ENCODE data around the gene ABCD3.

The ABCD3 gene

GRCh38 chr1:94530373-94530878 lies 112.2 kb downstream of the ABCD3 start:
- no peaks in the 10 kb centered on the region for H3K27me3 ChIP-seq
- no peak for TF ChIP-seq CTCF (IDR thresholded peaks at IDR 0.05)
- intact Hi-C loops (cut with DNase I; ENCODE audit: low total_unique reads) = no loop called here
- peaks cover 0 to 5% (median 0%) of the 10 kb centered on the region in 4 donors for H3K4me1 ChIP-seq
- no peaks in the 10 kb centered on the region for H3K9me3 ChIP-seq
- no peak overlapping the region for H3K27ac ChIP-seq
- DNase-seq = no peak
- peaks cover 0 to 31% (median 16%) of the 10 kb centered on the region in 3 donors for H3K36me3 ChIP-seq
- H3K4me3 ChIP-seq = no peak overlapping the region

GRCh38 chr1:94531664-94532063 lies 113.5 kb downstream of the ABCD3 start:
- no peak for DNase-seq
- H3K4me3 ChIP-seq = no peak overlapping the region
- H3K36me3 ChIP-seq = peaks cover 0 to 41% (median 24%) of the 10 kb centered on the region in 3 donors
- TF ChIP-seq CTCF (IDR thresholded peaks at IDR 0.05) = no peak
- H3K27ac ChIP-seq = no peak overlapping the region
- H3K4me1 ChIP-seq = peaks cover 0 to 12% (median 0%) of the 10 kb centered on the region in 4 donors
- intact Hi-C loops (cut with DNase I; ENCODE audit: low total_unique reads) = no loop called here
- H3K9me3 ChIP-seq = no peaks in the 10 kb centered on the region
- H3K27me3 ChIP-seq = no peaks in the 10 kb centered on the region

DNA sequence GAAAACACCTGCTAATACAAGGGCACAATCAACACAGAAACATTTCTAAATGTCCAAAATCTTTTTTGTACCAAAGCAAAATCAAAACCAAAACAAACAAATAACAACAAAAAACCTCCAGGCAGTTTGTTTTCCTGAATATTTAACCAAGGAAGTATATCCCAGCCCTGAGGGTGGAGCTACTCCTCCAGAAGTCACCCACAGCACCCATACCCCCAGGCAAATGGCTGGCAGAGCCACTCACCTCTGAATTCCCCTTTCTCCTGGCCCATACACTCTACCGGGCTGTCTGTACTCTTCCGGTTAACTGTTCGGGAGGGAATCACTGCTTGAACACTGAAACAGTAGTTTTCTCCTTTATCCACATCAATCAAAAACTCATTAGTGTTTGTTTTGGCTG lies 113.9 kb downstream of the ABCD3 start:
- peaks cover 0 to 12% (median 0%) of the 10 kb centered on the region in 4 donors for H3K4me1 ChIP-seq
- H3K36me3 ChIP-seq = peaks cover 0 to 41% (median 24%) of the 10 kb centered on the region in 3 donors
- no peaks in the 10 kb centered on the region for H3K27me3 ChIP-seq
- no peak overlapping the region for H3K4me3 ChIP-seq
- intact Hi-C loops (cut with DNase I; ENCODE audit: low total_unique reads) = no loop called here
- no peak for DNase-seq
- H3K27ac ChIP-seq = no peak overlapping the region
- no peak for TF ChIP-seq CTCF (IDR thresholded peaks at IDR 0.05)
- H3K9me3 ChIP-seq = no peaks in the 10 kb centered on the region

DNA sequence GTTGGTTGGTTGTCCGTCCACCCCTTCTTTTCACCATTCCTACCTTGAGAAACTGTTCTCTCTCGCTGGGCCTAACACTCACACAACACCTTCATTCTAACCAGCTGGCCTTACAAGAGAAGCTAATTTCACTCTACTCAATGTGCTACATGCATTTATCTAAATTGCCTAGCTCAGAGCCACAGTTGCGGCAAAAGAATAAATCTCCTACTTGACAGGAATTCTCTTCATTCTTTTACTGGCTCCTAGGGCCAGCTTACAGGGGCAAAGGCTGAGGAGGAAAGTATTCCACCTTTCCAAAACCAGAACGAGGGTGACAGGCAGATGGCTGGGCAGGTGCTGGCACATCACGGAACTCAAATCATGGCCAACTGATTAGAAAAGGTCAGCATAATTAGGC lies 116.9 kb downstream of the ABCD3 start:
- no peaks in the 10 kb centered on the region for H3K9me3 ChIP-seq
- TF ChIP-seq CTCF (IDR thresholded peaks at IDR 0.05) = no peak
- DNase-seq = no peak
- intact Hi-C loops (cut with DNase I; ENCODE audit: low total_unique reads) = no loop called here
- peaks cover 0 to 41% (median 24%) of the 10 kb centered on the region in 3 donors for H3K36me3 ChIP-seq
- H3K4me1 ChIP-seq = peaks cover 0 to 30% (median 0%) of the 10 kb centered on the region in 4 donors
- H3K27me3 ChIP-seq = no peaks in the 10 kb centered on the region
- no peak overlapping the region for H3K4me3 ChIP-seq
- no peak overlapping the region for H3K27ac ChIP-seq

DNA sequence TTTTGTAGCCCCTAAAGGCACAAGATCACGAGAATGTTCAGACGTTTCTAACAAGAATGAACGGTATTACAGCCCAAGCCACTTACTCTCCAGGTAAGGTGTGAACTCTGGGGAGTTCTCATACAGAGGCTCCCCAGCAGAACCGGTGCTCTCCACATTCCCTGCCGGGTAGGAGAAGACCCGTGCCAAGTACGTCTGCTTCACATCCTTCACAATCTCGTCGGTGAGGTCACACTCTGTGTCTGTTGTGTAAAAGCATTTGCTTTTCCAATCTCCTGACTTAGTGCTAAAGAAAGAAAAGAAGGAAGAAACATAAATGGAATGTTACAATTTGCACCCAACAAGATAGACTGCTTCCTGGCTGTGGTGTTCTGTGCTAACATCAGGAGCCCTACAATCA lies 117.7 kb downstream of the ABCD3 start:
- peak overlapping the region in 1 of 2 donors; percentile 11 for H3K27ac ChIP-seq

More for the DNA sequence above, 117.7 kb downstream of the ABCD3 start:
- no peak for TF ChIP-seq CTCF (IDR thresholded peaks at IDR 0.05)
- Histone ChIP-seq H3K27me3 (no peaks in the 10 kb centered on the region), H3K36me3 (peaks cover 0 to 37% (median 24%) of the 10 kb centered on the region in 3 donors), H3K4me1 (peaks cover 0 to 30% (median 0%) of the 10 kb centered on the region in 4 donors), H3K4me3 (no peak overlapping the region), H3K9me3 (no peaks in the 10 kb centered on the region)
- no peak for DNase-seq
- intact Hi-C loops (cut with DNase I; ENCODE audit: low total_unique reads) = no loop called here

Measured in tibial artery (tissue), 4 donors.